ENCODE measurements around the gene SMPD2. TPM values are rescaled to one million over a fixed set of nuclear protein-coding genes. Genes with fewer than 3 reads are reported as not detected.

Gene SMPD2
- total RNA-seq, 1 experiment from 2014 or later, result 19.9 TPM

- Mint-ChIP-seq H3K9me3 (ENCODE audit: unreplicated experiment) (no peaks in the 10 kb centered on the region), H3K36me3 (ENCODE audit: insufficient read depth, unreplicated experiment) (peaks cover 1% of the 10 kb centered on the region), H3K27ac (ENCODE audit: low read depth, unreplicated experiment) (peak within 1 kb of the TSS; percentile 63), H3K4me3 (ENCODE audit: unreplicated experiment) (peak within 1 kb of the TSS; percentile 93), H3K4me1 (ENCODE audit: insufficient read depth, unreplicated experiment) (peaks cover 12% of the 10 kb centered on the region), H3K27me3 (ENCODE audit: insufficient read depth, unreplicated experiment) (no peaks in the 10 kb centered on the region)
- POLR2A ChIA-PET, result interaction anchor here (0.6 to 4.8 kb wide), 3 partner anchors 9 to 1419 kb away, joined by 3 to 20 read pairs (median 5); partner anchors contain the start of genes AMD1, PPIL6 and SMPD2
- DNase-seq (ENCODE audit: unreplicated experiment), result peak; percentile 32
- CTCF ChIA-PET, result interaction anchor here (0.6 to 1.6 kb wide), 4 partner anchors 11 to 71 kb away, joined by 3 to 4 read pairs (median 4); no protein-coding TSS in a partner anchor
- TF ChIP-seq, protein P1, sequence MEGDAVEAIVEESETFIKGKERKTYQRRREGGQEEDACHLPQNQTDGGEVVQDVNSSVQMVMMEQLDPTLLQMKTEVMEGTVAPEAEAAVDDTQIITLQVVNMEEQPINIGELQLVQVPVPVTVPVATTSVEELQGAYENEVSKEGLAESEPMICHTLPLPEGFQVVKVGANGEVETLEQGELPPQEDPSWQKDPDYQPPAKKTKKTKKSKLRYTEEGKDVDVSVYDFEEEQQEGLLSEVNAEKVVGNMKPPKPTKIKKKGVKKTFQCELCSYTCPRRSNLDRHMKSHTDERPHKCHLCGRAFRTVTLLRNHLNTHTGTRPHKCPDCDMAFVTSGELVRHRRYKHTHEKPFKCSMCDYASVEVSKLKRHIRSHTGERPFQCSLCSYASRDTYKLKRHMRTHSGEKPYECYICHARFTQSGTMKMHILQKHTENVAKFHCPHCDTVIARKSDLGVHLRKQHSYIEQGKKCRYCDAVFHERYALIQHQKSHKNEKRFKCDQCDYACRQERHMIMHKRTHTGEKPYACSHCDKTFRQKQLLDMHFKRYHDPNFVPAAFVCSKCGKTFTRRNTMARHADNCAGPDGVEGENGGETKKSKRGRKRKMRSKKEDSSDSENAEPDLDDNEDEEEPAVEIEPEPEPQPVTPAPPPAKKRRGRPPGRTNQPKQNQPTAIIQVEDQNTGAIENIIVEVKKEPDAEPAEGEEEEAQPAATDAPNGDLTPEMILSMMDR (IDR thresholded peaks at IDR 0.05; ENCODE audit: unreplicated experiment), result no peak
- BruUV-seq (replicated peaks), result no TSS peak
- intact Hi-C loops (cut with micrococcal nuclease), result loop anchor here (5.0 kb wide), 1 partner anchor 73 kb away; the partner anchor contains the start of gene CD164
Measured at GRCh38 chr6:109455437-109456110, 15.1 kb downstream of the SMPD2 start, which contains the start of gene MICAL1. MICAL1 (minus strand) TSS chr6:109455772; CDS start chr6:109454196, 1,576 bp downstream.

DNA sequence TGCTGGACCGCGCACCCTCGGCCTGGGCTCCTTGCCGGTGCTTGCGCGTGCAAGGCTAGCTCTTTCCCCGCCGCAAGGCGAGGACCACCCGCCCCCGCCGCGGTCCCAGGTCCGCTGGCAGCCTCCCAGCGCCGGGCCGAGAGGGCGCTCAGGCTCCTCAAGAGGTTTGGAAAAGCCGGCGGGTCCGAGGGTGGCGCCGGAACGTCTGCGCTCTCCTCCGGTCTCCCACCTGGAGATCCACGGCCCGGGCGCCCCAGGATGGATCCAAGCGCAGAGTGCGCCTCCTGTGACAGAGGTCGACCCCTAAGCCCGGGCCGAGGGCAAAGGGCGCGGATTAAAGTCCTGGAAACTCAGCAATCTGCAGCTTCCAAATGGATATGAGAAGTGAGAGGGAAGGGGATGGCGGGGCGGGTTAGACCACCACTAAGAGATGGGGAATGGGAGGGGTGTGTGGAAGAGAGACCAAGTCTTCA lies 15.6 kb downstream of the SMPD2 start:
- Mint-ChIP-seq H3K4me1 (ENCODE audit: insufficient read depth, unreplicated experiment) (peaks cover 12% of the 10 kb centered on the region), H3K9me3 (ENCODE audit: unreplicated experiment) (no peaks in the 10 kb centered on the region), H3K27me3 (ENCODE audit: insufficient read depth, unreplicated experiment) (no peaks in the 10 kb centered on the region), H3K4me3 (ENCODE audit: unreplicated experiment) (peak overlapping the region; percentile 93), H3K27ac (ENCODE audit: low read depth, unreplicated experiment) (no peak overlapping the region), H3K36me3 (ENCODE audit: insufficient read depth, unreplicated experiment) (peaks cover 2% of the 10 kb centered on the region)
- no peak for DNase-seq (ENCODE audit: unreplicated experiment)
- ChIA-PET CTCF (interaction anchor here (0.7 to 1.9 kb wide), 4 partner anchors 12 to 327 kb away, joined by 3 to 7 read pairs (median 4); no protein-coding TSS in a partner anchor), POLR2A (interaction anchor here (0.6 to 4.8 kb wide), 4 partner anchors 9 to 73 kb away, joined by 3 to 20 read pairs (median 5); partner anchors contain the start of genes PPIL6 and SMPD2)
- BruUV-seq (replicated peaks), result no TSS peak
- TF ChIP-seq, protein P1 (IDR thresholded peaks at IDR 0.05; ENCODE audit: unreplicated experiment), result no peak
- intact Hi-C loops (cut with micrococcal nuclease), result loop anchor here (5.0 kb wide), 1 partner anchor 74 kb away; the partner anchor contains the start of gene CD164

DNA sequence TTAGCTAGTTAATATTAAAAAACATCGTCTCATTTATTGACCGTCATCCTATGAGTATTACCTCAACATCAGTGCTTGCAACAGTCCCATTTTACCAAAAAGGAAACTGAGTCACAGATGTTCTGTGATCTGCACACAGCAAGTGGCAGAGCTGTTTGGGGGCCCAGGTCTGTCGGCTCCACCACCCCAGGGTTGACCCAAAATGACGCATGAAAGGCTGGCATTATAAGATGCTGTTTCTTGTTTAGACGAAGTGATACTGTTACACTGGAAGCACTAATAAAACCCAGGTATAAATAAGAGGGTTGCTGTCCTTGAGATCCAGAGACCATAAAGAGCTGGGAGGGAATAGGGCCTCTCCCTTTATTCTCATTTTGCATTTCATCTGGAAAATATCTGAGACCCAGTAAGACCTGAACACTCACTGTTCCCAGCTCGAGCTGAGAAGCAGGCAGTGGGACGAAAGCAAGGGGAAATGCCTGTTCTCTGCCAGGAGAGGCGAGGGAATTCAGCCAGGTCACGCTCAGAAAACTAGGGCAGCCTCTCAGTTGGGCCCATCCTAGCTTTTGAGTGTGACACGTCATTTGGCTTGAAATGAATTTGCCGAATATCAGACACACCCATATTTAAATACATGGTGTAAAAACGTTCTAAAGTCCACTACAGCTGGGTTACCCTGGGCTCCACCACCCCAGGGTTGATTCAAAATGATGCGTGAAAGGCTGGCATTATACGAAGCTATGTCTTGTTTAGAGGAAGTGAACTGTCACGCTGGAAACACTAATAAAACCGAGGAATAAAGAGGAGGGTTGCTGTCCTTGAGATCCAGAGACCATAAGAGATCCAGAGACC lies 16.4 kb downstream of the SMPD2 start:
- Mint-ChIP-seq H3K27me3 (ENCODE audit: insufficient read depth, unreplicated experiment) (no peaks in the 10 kb centered on the region), H3K4me1 (ENCODE audit: insufficient read depth, unreplicated experiment) (peaks cover 14% of the 10 kb centered on the region), H3K9me3 (ENCODE audit: unreplicated experiment) (no peaks in the 10 kb centered on the region), H3K4me3 (ENCODE audit: unreplicated experiment) (peak overlapping the region; percentile 93), H3K27ac (ENCODE audit: low read depth, unreplicated experiment) (no peak overlapping the region), H3K36me3 (ENCODE audit: insufficient read depth, unreplicated experiment) (peaks cover 10% of the 10 kb centered on the region)
- no TSS peak for BruUV-seq (replicated peaks)
- POLR2A ChIA-PET, result interaction anchor here (0.6 to 4.8 kb wide), 4 partner anchors 9 to 74 kb away, joined by 3 to 20 read pairs (median 4); partner anchors contain the start of genes PPIL6 and SMPD2
- TF ChIP-seq, protein P1 (IDR thresholded peaks at IDR 0.05; ENCODE audit: unreplicated experiment), result no peak
- peak; percentile 56 for DNase-seq (ENCODE audit: unreplicated experiment)
- CTCF ChIA-PET, result interaction anchor here (0.7 to 1.9 kb wide), 6 partner anchors 8 to 328 kb away, joined by 3 to 7 read pairs (median 3); no protein-coding TSS in a partner anchor
- intact Hi-C loops (cut with micrococcal nuclease), result loop anchor here (5.0 kb wide), 1 partner anchor 75 kb away; the partner anchor contains the start of gene CD164
